WERI-Rb-1 (cell line): Measurements from ENCODE around the gene DDR1.

Experiments
- DNase-seq: peaks from one replicate; pipeline ENCODE4 v3.0.0-alpha.2; 2020
- H3K27ac ChIP-seq: fragments of 250-450 bp; sonication (Bioruptor Pico); 2 replicates; pipeline ENCODE4 v1.5.1; 2020; ENCODE audit warnings: mild to moderate bottlenecking, moderate library complexity
- H3K27me3 ChIP-seq: fragments of 250-450 bp; sonication (Bioruptor Pico); 2 replicates; pipeline ENCODE4 v1.5.1; 2021; ENCODE audit warnings: mild to moderate bottlenecking, low read depth, moderate library complexity; ENCODE audit not compliant: insufficient read depth, severe bottlenecking
- H3K36me3 ChIP-seq: fragments of 250-450 bp; sonication (Bioruptor Pico); 2 replicates; pipeline ENCODE4 v1.5.1; 2020; ENCODE audit warnings: mild to moderate bottlenecking, moderate library complexity
- H3K4me3 ChIP-seq: 2 replicates; pipeline ENCODE4 v1.5.1; 2011; ENCODE audit warnings: low read depth, mild to moderate bottlenecking, control low read depth, low read length
- H3K9me3 ChIP-seq: fragments of 250-450 bp; sonication (Bioruptor Pico); 2 replicates; pipeline ENCODE4 v1.5.1; 2021; ENCODE audit warnings: mild to moderate bottlenecking, moderate library complexity; ENCODE audit not compliant: severe bottlenecking
- CTCF ChIP-seq: IDR thresholded peaks from 2 replicates; pipeline ENCODE4 v1.5.1; 2011; ENCODE audit warnings: low read depth, mild to moderate bottlenecking, control low read depth, inconsistent platforms, low read length

DDR1 gene

GRCh38 chr6:30935018-30935417 is 50.7 kb downstream of the DDR1 start:
- no peaks in the 10 kb centered on the region for H3K9me3 ChIP-seq
- H3K4me3 ChIP-seq: no peak overlapping the region
- peaks cover 9% of the 10 kb centered on the region for H3K27me3 ChIP-seq
- TF ChIP-seq CTCF: no peak
- no peak overlapping the region for H3K27ac ChIP-seq
- DNase-seq: no peak
- no peaks in the 10 kb centered on the region for H3K36me3 ChIP-seq

- no peak overlapping the region for H3K4me3 ChIP-seq
- H3K27me3 ChIP-seq: peaks cover 14% of the 10 kb centered on the region
- H3K36me3 ChIP-seq: no peaks in the 10 kb centered on the region
- H3K9me3 ChIP-seq: no peaks in the 10 kb centered on the region
- DNase-seq: no peak
- no peak for TF ChIP-seq CTCF
- no peak overlapping the region for H3K27ac ChIP-seq
These were observed 52.9 kb downstream of the DDR1 start for GRCh38 chr6:30937265-30937664.

GRCh38 chr6:30938730-30939129 is 54.4 kb downstream of the DDR1 start:
- H3K36me3 ChIP-seq: no peaks in the 10 kb centered on the region
- no peak overlapping the region for H3K27ac ChIP-seq
- H3K9me3 ChIP-seq: no peaks in the 10 kb centered on the region
- TF ChIP-seq CTCF: no peak
- H3K4me3 ChIP-seq: no peak overlapping the region
- peaks cover 18% of the 10 kb centered on the region for H3K27me3 ChIP-seq
- no peak for DNase-seq

DNA sequence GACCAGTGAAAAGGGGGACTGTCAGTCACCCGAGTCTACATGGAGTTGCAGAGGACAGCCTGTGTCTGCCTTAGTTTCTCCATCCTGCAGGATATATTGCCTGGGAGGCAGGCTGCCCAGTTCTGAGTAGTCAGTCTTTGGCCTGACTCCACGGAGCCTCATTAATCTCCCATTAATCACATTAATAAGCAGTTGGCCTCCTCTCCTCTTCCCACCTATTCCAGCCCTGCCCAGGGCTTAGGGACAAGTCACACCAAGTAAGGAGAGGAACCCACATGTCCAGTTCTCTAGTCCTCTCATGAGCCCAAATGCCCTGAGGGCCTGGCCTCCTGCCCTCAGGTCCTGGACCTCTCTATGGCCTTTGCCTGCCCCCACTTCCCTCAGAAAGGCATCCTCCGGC is 55.2 kb downstream of the DDR1 start:
- Histone ChIP-seq H3K9me3 (no peaks in the 10 kb centered on the region), H3K4me3 (no peak overlapping the region), H3K27me3 (peaks cover 22% of the 10 kb centered on the region), H3K36me3 (no peaks in the 10 kb centered on the region), H3K27ac (no peak overlapping the region)
- no peak for DNase-seq
- no peak for TF ChIP-seq CTCF

DNA sequence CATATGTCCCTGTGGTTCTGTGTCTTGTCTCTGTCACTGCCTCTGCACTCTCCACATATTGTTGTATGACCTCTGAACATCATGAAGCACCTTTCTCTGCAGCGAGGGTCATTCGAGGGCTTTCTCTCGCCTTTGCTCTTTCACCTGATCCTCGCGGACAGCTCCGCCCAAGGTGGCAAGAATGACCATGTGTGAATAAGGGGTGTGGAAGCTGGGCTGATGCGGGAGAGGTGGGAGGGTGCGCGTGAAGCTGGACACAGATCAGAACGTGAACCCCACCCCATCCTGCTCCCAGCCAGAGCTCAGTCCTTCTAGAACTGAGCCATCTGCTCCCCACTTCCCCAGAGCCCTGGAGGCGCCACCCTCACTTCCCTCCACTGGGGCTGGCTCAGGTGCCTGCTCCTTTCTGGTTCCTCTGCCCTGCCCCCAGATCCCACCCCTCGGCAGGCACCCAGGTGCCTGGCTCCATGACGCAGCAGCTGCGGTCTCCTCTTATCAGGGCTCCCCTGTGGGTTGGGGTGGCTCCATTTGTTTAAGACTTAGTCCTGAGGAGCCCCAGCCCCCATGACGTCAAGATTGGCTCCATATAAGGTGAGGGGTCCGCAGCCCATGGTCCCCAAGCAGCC is 56.2 kb downstream of the DDR1 start, which contains the start of gene MUCL3:
Gene MUCL3, plus strand, starts transcription at position 613 of the 626 bp plus-strand sequence. CDS start 27 bp downstream, outside the sequence.
- H3K9me3 ChIP-seq: no peaks in the 10 kb centered on the region
- no peak for TF ChIP-seq CTCF
- no peak for DNase-seq
- H3K36me3 ChIP-seq: no peaks in the 10 kb centered on the region
- no peak within 1 kb of the TSS for H3K4me3 ChIP-seq
- no peak within 1 kb of the TSS for H3K27ac ChIP-seq
- H3K27me3 ChIP-seq: peaks cover 23% of the 10 kb centered on the region
